Esophagus muscularis mucosa (tissue), 3 donors: ENCODE data around the gene GMEB2.

Experiments used
- CTCF ChIP-seq, 3 experiments: fragments of 200-600 bp in 2 of 3; fragments of 450-650 bp in 1 of 3; sonication (generic) in 2 of 3; IDR thresholded peaks; one replicate each; pipeline ENCODE4 v1.5.1; 2017 to 2019; ENCODE audit warnings: antibody characterized with exemption in 3 of 3, mild to moderate bottlenecking in 2 of 3, moderate library complexity in 1 of 3
- POLR2A ChIP-seq: fragments of 450-650 bp; IDR thresholded peaks from one replicate; pipeline ENCODE4 v1.6.1; 2017; ENCODE audit warnings: antibody characterized with exemption, moderate library complexity, mild to moderate bottlenecking, low read depth
- POLR2AphosphoS5 ChIP-seq, 2 donors: sonication (generic); formaldehyde crosslinking; IDR thresholded peaks; one replicate each; pipeline ENCODE4 v1.6.1; 2017; ENCODE audit warnings: antibody characterized with exemption in 2 of 2

GRCh38 chr20:63653041-63653973 is 26.4 kb upstream of the GMEB2 start, which contains the start of gene STMN3:
- TF ChIP-seq CTCF (IDR thresholded peaks at IDR 0.05) (no peak), POLR2A (no peak), POLR2AphosphoS5 (IDR thresholded peaks at IDR 0.05) (peak; percentile 70 to 75)
